HCT116 (cell line): ENCODE results near the gene SSTR3.

ENCODE experiments used
- CBX3 ChIP-seq: IDR thresholded peaks from 2 replicates; pipeline ENCODE4 v1.6.1; 2012; ENCODE audit warnings: low read depth
- CEBPB ChIP-seq: IDR thresholded peaks from 2 replicates; pipeline ENCODE4 v1.6.1; 2012; ENCODE audit warnings: low read depth
- EZH2 ChIP-seq: fragments of 200-600 bp; sonication (generic); IDR thresholded peaks from 2 replicates; pipeline ENCODE4 v1.6.1; 2017; ENCODE audit warnings: antibody characterized with exemption, mixed run types
- POLR2A ChIP-seq: IDR thresholded peaks from 2 replicates; pipeline ENCODE4 v1.7.0; 2011; ENCODE audit warnings: borderline replicate concordance; ENCODE audit not compliant: insufficient read depth, insufficient read length; ENCODE audit errors: extremely low read depth
- POLR2AphosphoS5 ChIP-seq: IDR thresholded peaks from 2 replicates; pipeline ENCODE4 v1.6.1; 2011; ENCODE audit warnings: mild to moderate bottlenecking, low read depth, low read length, moderate library complexity
- RAD21 ChIP-seq: IDR thresholded peaks from 2 replicates; pipeline ENCODE4 v1.6.1; 2012; ENCODE audit warnings: low read depth, mild to moderate bottlenecking
- SIN3A ChIP-seq: IDR thresholded peaks from 2 replicates; pipeline ENCODE4 v1.6.1; 2012; ENCODE audit warnings: low read depth
- YY1 ChIP-seq: IDR thresholded peaks from 2 replicates; pipeline ENCODE4 v1.6.1; 2011; ENCODE audit warnings: low read length, low read depth, moderate library complexity, mild to moderate bottlenecking; ENCODE audit not compliant: insufficient replicate concordance; ENCODE audit errors: extremely low read depth
- TF ChIP-seq, protein P1 (sequence below), 3 experiments: fragments of 200-600 bp in 1 of 3; sonication (generic) in 1 of 3; IDR thresholded peaks in 2 of 3; conservative IDR thresholded peaks in 1 of 3; 2 replicates each; pipeline ENCODE4 v1.5.1; 2012 to 2017; ENCODE audit warnings: low read depth in 2 of 3, low read length in 2 of 3, antibody characterized with exemption in 1 of 3, borderline replicate concordance in 1 of 3, control low read depth in 1 of 3, mild to moderate bottlenecking in 1 of 3, mixed read lengths in 1 of 3, mixed run types in 1 of 3, moderate library complexity in 1 of 3; ENCODE audit not compliant: insufficient read depth in 1 of 3
- TF ChIP-seq, protein P2 (sequence below): IDR thresholded peaks from 2 replicates; pipeline ENCODE4 v1.6.1; 2012
- TF ChIP-seq, protein P3 (sequence below): IDR thresholded peaks from 2 replicates; pipeline ENCODE4 v1.6.1; 2012; ENCODE audit warnings: low read depth

DNA sequence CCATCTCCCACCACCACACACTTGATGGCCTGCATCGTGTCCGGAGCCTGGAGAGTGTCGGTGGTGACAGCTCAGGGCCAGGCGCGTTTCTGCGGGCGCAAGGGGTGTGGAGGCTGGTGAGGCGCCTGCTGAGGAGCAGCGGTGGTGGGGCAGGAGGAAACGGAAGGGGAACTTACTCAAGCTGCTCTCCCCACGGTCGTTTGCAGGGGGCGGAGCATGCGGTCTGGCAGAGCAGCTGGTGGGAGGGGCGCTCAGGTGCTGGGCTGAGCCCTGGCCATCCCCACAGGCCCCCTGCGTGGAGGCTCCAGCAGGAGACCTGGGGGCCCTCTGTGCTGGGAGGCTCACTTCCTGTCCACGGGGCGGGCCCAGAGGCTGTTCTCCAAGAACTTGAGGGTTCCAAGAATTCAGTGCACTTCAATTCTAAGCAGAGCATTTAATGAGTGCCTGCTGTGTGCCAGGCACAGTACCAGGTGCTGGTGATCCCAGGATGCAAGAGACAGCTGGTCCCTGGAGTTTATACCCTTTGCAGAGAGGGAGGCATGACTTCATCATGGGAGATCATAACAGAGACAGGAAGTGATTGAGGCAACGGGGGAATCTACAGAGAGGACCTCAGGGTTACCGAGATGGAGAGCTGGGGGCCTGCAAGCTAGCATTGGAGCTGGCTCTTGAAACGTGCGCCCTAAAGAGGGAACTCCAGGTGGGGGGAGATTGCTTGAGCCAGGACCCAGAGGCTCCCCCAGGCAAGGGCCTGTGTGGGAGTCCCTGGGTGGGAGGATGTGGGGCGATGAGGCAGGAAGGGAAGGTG is 32.0 kb upstream of the SSTR3 start, which contains the start of gene RAC2:
- TF ChIP-seq, protein P1, sequence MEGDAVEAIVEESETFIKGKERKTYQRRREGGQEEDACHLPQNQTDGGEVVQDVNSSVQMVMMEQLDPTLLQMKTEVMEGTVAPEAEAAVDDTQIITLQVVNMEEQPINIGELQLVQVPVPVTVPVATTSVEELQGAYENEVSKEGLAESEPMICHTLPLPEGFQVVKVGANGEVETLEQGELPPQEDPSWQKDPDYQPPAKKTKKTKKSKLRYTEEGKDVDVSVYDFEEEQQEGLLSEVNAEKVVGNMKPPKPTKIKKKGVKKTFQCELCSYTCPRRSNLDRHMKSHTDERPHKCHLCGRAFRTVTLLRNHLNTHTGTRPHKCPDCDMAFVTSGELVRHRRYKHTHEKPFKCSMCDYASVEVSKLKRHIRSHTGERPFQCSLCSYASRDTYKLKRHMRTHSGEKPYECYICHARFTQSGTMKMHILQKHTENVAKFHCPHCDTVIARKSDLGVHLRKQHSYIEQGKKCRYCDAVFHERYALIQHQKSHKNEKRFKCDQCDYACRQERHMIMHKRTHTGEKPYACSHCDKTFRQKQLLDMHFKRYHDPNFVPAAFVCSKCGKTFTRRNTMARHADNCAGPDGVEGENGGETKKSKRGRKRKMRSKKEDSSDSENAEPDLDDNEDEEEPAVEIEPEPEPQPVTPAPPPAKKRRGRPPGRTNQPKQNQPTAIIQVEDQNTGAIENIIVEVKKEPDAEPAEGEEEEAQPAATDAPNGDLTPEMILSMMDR (IDR thresholded peaks at IDR 0.05 in 2 of 3, conservative IDR thresholded peaks at IDR 0.05 in 1 of 3; ENCODE audit: borderline replicate concordance in 1 of 3, insufficient read depth in 1 of 3, low read depth in 2 of 3, low read length in 2 of 3): no peak
- TF ChIP-seq POLR2AphosphoS5: peak; percentile 80
- no peak for TF ChIP-seq EZH2
- no peak for TF ChIP-seq CEBPB
- TF ChIP-seq, protein P2, sequence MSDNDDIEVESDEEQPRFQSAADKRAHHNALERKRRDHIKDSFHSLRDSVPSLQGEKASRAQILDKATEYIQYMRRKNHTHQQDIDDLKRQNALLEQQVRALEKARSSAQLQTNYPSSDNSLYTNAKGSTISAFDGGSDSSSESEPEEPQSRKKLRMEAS: peak; percentile 68
- no peak for TF ChIP-seq POLR2A
- TF ChIP-seq RAD21: no peak
- TF ChIP-seq, protein P3, sequence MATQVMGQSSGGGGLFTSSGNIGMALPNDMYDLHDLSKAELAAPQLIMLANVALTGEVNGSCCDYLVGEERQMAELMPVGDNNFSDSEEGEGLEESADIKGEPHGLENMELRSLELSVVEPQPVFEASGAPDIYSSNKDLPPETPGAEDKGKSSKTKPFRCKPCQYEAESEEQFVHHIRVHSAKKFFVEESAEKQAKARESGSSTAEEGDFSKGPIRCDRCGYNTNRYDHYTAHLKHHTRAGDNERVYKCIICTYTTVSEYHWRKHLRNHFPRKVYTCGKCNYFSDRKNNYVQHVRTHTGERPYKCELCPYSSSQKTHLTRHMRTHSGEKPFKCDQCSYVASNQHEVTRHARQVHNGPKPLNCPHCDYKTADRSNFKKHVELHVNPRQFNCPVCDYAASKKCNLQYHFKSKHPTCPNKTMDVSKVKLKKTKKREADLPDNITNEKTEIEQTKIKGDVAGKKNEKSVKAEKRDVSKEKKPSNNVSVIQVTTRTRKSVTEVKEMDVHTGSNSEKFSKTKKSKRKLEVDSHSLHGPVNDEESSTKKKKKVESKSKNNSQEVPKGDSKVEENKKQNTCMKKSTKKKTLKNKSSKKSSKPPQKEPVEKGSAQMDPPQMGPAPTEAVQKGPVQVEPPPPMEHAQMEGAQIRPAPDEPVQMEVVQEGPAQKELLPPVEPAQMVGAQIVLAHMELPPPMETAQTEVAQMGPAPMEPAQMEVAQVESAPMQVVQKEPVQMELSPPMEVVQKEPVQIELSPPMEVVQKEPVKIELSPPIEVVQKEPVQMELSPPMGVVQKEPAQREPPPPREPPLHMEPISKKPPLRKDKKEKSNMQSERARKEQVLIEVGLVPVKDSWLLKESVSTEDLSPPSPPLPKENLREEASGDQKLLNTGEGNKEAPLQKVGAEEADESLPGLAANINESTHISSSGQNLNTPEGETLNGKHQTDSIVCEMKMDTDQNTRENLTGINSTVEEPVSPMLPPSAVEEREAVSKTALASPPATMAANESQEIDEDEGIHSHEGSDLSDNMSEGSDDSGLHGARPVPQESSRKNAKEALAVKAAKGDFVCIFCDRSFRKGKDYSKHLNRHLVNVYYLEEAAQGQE: no peak
- no peak for TF ChIP-seq YY1
- no peak for TF ChIP-seq SIN3A
- no peak; the same call in 1 of the 2 replicates for TF ChIP-seq CBX3
